Spleen (tissue), 11 donors: ENCODE measurements around the gene ZNF496. TPM values are rescaled to one million over a fixed set of nuclear protein-coding genes. Genes with fewer than 3 reads are reported as not detected.

Experiments used
- DNase-seq: peaks from one replicate; pipeline ENCODE4 v3.0.0-alpha.2; 2020
- H3K27ac ChIP-seq, 8 donors: fragments of 200-600 bp; sonication (generic) in 7 of 8; 1 replicate in 4 of 8; 2 replicates in 4 of 8; pipeline versions ENCODE4 v1.5.0 to v1.8.0; 2016 to 2021; ENCODE audit warnings: inconsistent platforms in 4 of 8, mild to moderate bottlenecking in 4 of 8, moderate library complexity in 1 of 8
- H3K27me3 ChIP-seq, 7 donors: fragments of 200-600 bp; sonication (generic) in 6 of 7; replicated peaks in 1 of 7; 1 replicate in 4 of 7; 2 replicates in 3 of 7; pipeline versions ENCODE4 v1.5.0 to v1.8.0; 2016 to 2021; ENCODE audit warnings: inconsistent platforms in 3 of 7, mild to moderate bottlenecking in 1 of 7
- H3K36me3 ChIP-seq, 6 donors: fragments of 200-600 bp; sonication (generic) in 5 of 6; 1 replicate in 4 of 6; 2 replicates in 2 of 6; pipeline versions ENCODE4 v1.5.0 to v1.8.0; 2016 to 2021; ENCODE audit warnings: inconsistent platforms in 2 of 6
- H3K4me1 ChIP-seq, 6 donors: fragments of 200-600 bp; sonication (generic) in 5 of 6; 1 replicate in 3 of 6; 2 replicates in 3 of 6; pipeline versions ENCODE4 v1.5.0 to v1.8.0; 2016 to 2021; ENCODE audit warnings: inconsistent platforms in 3 of 6
- H3K4me3 ChIP-seq, 8 donors: fragments of 200-600 bp; sonication (generic) in 7 of 8; 1 replicate in 4 of 8; 2 replicates in 4 of 8; pipeline versions ENCODE4 v1.5.0 to v1.8.0; 2016 to 2021; ENCODE audit warnings: inconsistent platforms in 4 of 8, mild to moderate bottlenecking in 4 of 8, moderate library complexity in 2 of 8
- H3K9me3 ChIP-seq, 8 donors: fragments of 200-600 bp; sonication (generic) in 7 of 8; 1 replicate in 4 of 8; 2 replicates in 4 of 8; pipeline versions ENCODE4 v1.5.0 to v1.8.0; 2016 to 2021; ENCODE audit warnings: inconsistent platforms in 4 of 8
- CTCF ChIP-seq, 11 experiments: fragments of 200-600 bp in 7 of 11; fragments of 450-650 bp in 4 of 11; sonication (generic) in 4 of 11; IDR thresholded peaks in 8 of 11; conservative IDR thresholded peaks in 3 of 11; 1 replicate in 7 of 11; 2 replicates in 4 of 11; pipeline versions ENCODE4 v1.4.0 to v1.8.0; 2016 to 2021; ENCODE audit warnings: antibody characterized with exemption in 11 of 11, inconsistent platforms in 4 of 11, mild to moderate bottlenecking in 1 of 11
- POLR2A ChIP-seq, 3 donors: fragments of 450-650 bp; IDR thresholded peaks; one replicate each; pipeline ENCODE4 v1.5.1; 2017; ENCODE audit warnings: antibody characterized with exemption in 3 of 3, mild to moderate bottlenecking in 1 of 3
- POLR2AphosphoS5 ChIP-seq, 3 donors: sonication (generic); formaldehyde crosslinking; IDR thresholded peaks; one replicate each; pipeline ENCODE4 v1.5.1; 2017; ENCODE audit warnings: antibody characterized with exemption in 3 of 3
- WGBS, 5 donors: extraction: QIAGEN DNeasy Blood & Tissue Kit in 3 of 5; methylation state at CpG; one replicate each; pipeline versions ENCODE4 v1.1.5 to v1.1.7; 2013 to 2018; 5-methylcytosine and 5-hydroxymethylcytosine counted together
- intact Hi-C: fragments of 100-400 bp; cut with DNase I; formaldehyde crosslinking; loops from one replicate; pipeline ENCODE4 v1.15.0; 2023; ENCODE audit warnings: low total_unique reads
- polyA plus RNA-seq, 3 donors: library from polyadenylated mRNA; stranded (reverse); fragments of 200-250 nt; gene quantifications; one replicate each; pipeline ENCODE4 v1.2.1, GENCODE V29; 2013
- total RNA-seq, 7 donors: library from RNA; depleted of rRNA in 3 of 7; stranded (reverse); fragments of >200 nt in 3 of 7; fragmentation: NEBNext Ultra II Directional in 4 of 7; extraction: Animal tissue kit (Norgen Biotek cat#: 25700) in 4 of 7; gene quantifications; one replicate each; pipeline versions ENCODE4 v1.1.0 to v1.2.1, GENCODE V29; 2016 to 2021
- donor health status: healthy with polysubstance abuse.
- donor health status: DM: no; HTN: no; CAD: no; lungs with moderate emphysema.
- donor health status: DM: no; HTN: no; CAD: no.
- donor health status: Bipolar disorder and iron deficiency.
- donor health status: healthy.
- donor health status: DM: no; HTN: no; CAD: no.
- donor health status: DM: yes; HTN: yes; CAD: no.

ZNF496 gene
- total and polyA plus RNA-seq, 10 donors: 5.7 to 45.4 (median 26.7) TPM

GRCh38 chr1:247298124-247298481, 33.6 kb downstream of the ZNF496 start:
- intact Hi-C loops: no loop called here
- no peak for TF ChIP-seq CTCF (IDR thresholded peaks at IDR 0.05 in 8 of 11, conservative IDR thresholded peaks at IDR 0.05 in 3 of 11)
- no peak for TF ChIP-seq POLR2A (IDR thresholded peaks at IDR 0.05)
- Histone ChIP-seq H3K36me3 (peaks cover 0 to 52% (median 18%) of the 10 kb centered on the region in 6 donors), H3K27ac (no peak overlapping the region), H3K4me1 (no peaks in the 10 kb centered on the region), H3K27me3 (no peaks in the 10 kb centered on the region), H3K4me3 (no peak overlapping the region), H3K9me3 (no peaks in the 10 kb centered on the region)
- no peak for DNase-seq
- 86 to 88% (median 87%) methylated on average over 6 of the region's 6 CpGs for WGBS, 5 donors

GRCh38 chr1:247297263-247298123, 34.2 kb downstream of the ZNF496 start:
- WGBS, 5 donors: 75 to 81% (median 80%) methylated on average over 9 of the region's 9 CpGs

GRCh38 chr1:247296599-247297180, 35.0 kb downstream of the ZNF496 start:
- Histone ChIP-seq H3K36me3 (peaks cover 0 to 38% (median 17%) of the 10 kb centered on the region in 6 donors), H3K27ac (no peak overlapping the region), H3K4me1 (no peaks in the 10 kb centered on the region), H3K9me3 (no peaks in the 10 kb centered on the region), H3K4me3 (no peak overlapping the region), H3K27me3 (no peaks in the 10 kb centered on the region)
- WGBS, 5 donors: 91 to 95% (median 93%) methylated on average over 8 of the region's 8 CpGs
- TF ChIP-seq POLR2AphosphoS5 (IDR thresholded peaks at IDR 0.05): no peak
- no peak for TF ChIP-seq POLR2A (IDR thresholded peaks at IDR 0.05)
- no peak for TF ChIP-seq CTCF (IDR thresholded peaks at IDR 0.05 in 8 of 11, conservative IDR thresholded peaks at IDR 0.05 in 3 of 11)
- no peak for DNase-seq
- intact Hi-C loops: no loop called here

More at GRCh38 chr1:247297263-247298123, 34.2 kb downstream of the ZNF496 start:
- Histone ChIP-seq H3K27me3 (no peaks in the 10 kb centered on the region), H3K4me3 (no peak overlapping the region), H3K27ac (no peak overlapping the region), H3K4me1 (no peaks in the 10 kb centered on the region), H3K36me3 (peaks cover 0 to 46% (median 17%) of the 10 kb centered on the region in 6 donors), H3K9me3 (no peaks in the 10 kb centered on the region)
- DNase-seq: no peak
- intact Hi-C loops: no loop called here
- TF ChIP-seq POLR2AphosphoS5 (IDR thresholded peaks at IDR 0.05) (no peak), POLR2A (IDR thresholded peaks at IDR 0.05) (no peak), CTCF (IDR thresholded peaks at IDR 0.05 in 8 of 11, conservative IDR thresholded peaks at IDR 0.05 in 3 of 11) (no peak)

- no peak for DNase-seq
Observed at GRCh38 chr1:247295746-247296145, 35.9 kb downstream of the ZNF496 start.

More at GRCh38 chr1:247295746-247296145, 35.9 kb downstream of the ZNF496 start:
- intact Hi-C loops: no loop called here
- Histone ChIP-seq H3K9me3 (no peaks in the 10 kb centered on the region), H3K27ac (no peak overlapping the region), H3K4me1 (no peaks in the 10 kb centered on the region), H3K4me3 (no peak overlapping the region), H3K27me3 (no peaks in the 10 kb centered on the region), H3K36me3 (peaks cover 0 to 29% (median 12%) of the 10 kb centered on the region in 6 donors)
- WGBS, 5 donors: 59 to 84% (median 68%) methylated on average over 5 of the region's 5 CpGs
- no peak for TF ChIP-seq POLR2A (IDR thresholded peaks at IDR 0.05)
- no peak for TF ChIP-seq CTCF (IDR thresholded peaks at IDR 0.05 in 8 of 11, conservative IDR thresholded peaks at IDR 0.05 in 3 of 11)
- TF ChIP-seq POLR2AphosphoS5 (IDR thresholded peaks at IDR 0.05): no peak
